GM18867 (cell line): ENCODE results near the gene CTNNAL1.
"Not testable (repeated sequence)": the region's sequence is repeated elsewhere in the genome, so short reads cannot be mapped to it uniquely, and the experiment has no call there.

Source experiments
- ATAC-seq: cut with Tn5 transposase; IDR thresholded peaks from one replicate; pipeline ENCODE4 v1.9.1; 2021; ENCODE audit warnings: mild to moderate bottlenecking, moderate library complexity; ENCODE audit not compliant: unreplicated experiment

Gene CTNNAL1

DNA sequence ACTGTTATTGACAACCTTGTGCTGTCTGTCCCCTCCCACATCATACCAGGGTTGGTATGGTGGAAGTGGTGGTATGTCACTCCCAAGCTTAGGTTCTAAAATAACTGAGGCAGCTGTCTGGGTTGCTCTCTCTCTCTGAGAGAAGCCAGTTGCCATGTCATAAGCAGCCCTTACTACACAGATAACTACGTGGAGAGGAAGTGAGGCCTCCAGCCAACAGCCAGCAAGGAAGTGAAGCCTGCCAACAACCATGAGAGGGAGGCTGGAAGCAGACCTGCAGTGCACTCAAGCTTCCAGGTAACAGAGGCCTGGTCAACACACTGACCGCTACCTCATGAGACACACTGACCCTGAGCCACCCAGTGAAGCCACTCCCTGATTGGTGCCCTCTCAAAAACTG, 18.6 kb downstream of the CTNNAL1 start:
- peak; percentile 71 for ATAC-seq

DNA sequence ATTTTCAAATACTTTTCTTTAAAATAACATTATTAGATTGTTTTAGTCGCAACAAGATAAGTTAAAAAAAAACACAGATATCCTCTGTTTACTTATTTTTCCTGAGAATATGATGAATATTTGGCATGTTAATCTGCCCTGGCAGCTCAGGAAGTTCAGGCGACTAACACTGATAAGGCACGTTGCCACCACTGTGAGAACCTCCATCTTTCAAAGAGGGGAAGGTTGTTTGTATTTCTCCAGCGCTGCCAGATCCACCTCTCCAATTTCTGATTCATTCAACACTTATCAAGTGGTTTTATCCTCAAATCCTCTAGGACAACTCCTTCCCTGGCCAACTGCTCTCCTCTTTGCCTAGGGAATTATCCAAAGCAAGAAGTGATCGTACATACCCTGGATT, 21.8 kb downstream of the CTNNAL1 start:
- ATAC-seq = no peak

DNA sequence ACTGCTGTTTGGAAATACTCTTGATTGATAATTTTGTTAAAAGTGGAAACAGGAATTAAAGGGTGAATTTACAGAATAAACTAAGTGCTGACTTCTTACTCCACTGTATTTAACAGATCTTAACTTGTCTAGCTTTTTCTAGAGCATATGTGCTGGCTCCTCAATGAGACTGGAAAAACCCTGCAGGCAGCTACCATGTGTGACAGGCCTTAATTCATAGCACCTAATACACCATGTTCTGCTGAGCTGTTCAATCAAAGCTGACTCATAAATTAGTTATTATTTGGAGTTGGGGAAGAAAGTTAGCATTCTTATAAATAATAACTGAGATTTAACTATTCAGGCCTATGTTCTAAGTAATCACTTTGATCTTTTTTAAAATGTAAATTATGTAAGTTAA, 29.4 kb downstream of the CTNNAL1 start:
- ATAC-seq = no peak

DNA sequence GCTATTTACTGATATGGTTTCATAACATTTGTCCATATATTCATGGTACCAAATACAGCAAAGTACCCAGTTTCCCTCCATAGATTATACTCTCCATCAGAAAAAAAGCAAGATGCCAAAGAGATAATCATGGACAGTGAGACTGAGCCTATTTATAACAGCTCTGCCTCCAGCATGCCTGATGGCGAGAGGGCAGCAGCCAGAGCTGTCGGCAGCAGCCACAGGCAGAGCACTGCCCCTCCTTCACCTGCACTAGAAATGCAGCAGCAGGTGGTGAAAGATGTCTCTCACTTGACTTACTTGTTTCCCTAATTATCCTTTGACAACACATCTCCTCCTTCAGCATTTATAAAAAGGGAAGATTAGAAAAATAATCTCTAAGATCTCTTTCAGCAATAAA, 32.4 kb downstream of the CTNNAL1 start:
- ATAC-seq = no peak

DNA sequence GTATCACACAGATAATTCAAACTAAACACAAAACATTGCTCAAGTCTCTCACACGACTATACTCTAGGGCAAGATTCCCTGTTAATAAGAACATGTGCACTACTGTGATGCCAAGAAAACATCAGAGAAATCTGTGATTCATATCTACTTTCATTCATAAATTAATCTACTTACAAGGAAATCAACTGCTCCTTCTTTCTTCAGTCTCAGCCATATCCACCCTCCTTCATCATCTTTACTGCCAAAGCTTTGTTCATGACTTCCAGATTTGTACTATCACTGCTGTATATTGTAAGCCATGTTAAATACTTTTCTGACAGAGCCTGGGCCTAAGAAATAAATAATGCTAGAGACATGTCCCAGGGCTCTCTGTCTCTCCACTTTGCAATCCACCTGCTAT, 35.1 kb downstream of the CTNNAL1 start:
- ATAC-seq = no peak

DNA sequence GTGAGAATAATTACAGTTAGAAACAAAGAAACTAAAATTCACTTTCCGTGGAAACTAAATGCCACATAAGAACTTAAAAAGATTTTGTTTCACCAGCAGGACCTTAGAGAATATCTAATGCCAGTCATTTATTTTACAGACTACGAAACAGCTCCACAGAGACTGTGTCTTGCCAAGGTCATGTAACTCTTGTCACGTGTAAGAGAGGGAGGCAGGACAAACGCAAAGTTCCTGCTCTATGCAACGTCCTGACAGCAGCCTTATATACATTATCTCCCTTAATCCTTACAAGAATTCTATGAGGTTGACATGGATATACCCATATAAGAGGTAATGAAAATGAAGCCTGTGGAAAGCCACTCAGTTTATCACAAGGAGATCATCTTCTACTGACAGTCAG, 39.4 kb downstream of the CTNNAL1 start:
- no peak for ATAC-seq

DNA sequence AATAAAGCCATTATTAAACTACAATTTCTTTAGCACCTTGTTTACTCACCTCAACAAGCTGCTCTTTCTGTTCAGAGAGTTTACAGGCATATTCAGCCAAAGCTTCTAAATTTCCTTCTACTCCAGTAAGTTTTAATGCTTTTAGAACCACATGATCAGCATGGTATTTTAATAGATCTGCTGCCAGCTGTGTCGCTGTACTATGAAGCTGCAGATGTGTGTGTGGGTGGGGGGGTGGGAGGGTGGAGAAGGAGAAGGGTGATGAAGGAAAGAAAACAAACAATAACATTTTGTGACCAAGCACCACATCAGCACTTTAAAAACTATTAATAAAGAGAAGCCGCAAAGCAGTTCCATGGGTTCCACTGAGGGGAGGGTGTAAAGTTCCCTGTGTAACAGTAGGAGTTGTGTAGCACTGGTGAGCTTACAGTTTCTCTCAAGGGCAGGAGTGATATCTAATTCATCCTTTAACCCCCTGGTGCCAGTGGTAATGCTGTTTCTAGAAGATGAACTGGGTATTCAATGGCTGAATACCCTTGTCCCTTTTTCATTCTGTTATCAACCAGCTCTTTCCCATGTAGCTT, 40.6 kb downstream of the CTNNAL1 start:
- no peak for ATAC-seq

DNA sequence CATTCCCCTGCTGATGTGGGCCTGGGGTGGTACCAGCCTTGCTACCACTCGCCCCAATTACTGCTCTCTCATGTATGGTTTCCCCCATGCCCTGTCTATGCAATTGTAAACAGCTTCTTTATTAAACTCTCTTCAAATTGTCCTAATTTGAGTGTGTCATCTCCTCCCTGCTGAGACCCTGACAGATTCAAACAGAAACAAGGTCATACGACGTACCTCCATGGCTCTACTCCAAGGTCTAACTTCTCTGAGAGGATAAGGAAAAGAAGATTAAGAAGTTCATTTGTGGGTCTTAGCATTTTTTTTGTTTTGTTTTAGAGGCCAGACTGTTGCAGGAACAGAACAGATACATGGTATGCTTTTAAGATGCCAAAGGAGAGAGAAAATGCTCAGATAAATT, 41.1 kb downstream of the CTNNAL1 start:
- ATAC-seq = no peak

DNA sequence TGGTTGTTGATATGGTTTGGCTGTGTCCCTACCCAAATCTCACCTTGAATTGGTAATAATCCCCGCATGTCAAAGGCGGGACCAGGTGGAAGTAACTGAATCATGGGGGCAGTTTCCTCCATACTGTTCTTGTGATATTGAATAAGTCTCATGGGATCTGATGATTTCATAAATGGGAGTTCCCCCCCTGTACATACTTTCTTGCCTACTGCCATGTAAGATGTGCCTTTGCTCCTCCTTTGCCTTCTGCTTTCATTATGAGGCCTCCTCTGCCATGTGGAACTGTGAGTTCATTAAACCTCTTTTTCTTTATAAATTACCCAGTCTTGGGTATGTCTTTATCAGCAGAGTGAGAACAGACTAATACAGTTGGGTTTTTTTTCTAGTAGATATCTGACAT, 41.9 kb downstream of the CTNNAL1 start:
- not testable (repeated sequence) for ATAC-seq

DNA sequence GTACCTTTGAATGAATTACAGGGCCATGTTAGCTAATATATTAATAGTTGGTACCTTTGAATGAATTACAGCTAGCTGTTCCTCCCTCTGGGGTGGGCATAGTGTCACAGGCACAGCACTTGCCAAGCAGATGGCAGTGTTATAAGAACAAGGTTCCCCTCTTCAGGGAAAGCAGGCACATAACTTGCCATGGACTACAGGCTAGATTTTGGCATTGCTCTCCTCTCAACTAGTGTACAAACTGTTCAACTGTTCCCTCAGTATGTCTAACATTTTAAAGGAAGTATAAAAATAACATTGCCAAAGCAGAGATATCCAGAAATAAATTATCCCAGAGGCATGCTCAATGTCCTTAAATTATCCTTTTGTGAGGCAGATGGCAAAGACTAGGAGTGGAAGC, 45.4 kb downstream of the CTNNAL1 start:
- no peak for ATAC-seq

DNA sequence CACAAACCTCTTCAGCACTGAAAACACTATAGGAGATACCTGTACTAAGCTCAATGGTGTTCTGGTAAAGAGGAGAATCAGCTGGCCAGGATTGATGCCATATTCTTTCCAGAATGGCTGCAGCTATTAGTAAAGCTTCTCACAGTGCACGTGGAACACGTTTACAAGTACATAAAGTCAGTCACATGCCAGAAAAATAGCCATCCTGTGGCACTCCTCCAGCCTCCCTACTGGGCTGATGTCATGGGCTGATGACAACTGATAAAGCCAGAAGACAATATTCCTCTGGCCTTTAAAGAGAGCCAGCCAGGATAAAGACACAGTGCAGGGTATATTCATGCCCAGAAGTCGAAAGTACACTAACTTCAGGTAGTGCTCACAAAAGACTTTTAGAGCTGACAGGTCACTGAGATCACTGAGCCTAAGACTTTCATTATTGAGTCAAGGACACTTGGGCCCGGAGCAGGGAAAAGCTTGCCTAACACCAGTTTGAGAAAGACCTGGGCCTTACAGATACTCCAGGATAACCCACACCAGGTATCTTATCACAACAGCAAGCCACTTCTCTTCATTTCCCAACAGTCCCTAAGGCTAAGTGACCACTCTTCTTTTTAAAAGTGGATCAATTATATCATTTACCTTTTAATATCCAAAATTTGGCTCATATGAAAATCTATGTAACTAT, 49.7 kb downstream of the CTNNAL1 start:
- ATAC-seq = no peak

DNA sequence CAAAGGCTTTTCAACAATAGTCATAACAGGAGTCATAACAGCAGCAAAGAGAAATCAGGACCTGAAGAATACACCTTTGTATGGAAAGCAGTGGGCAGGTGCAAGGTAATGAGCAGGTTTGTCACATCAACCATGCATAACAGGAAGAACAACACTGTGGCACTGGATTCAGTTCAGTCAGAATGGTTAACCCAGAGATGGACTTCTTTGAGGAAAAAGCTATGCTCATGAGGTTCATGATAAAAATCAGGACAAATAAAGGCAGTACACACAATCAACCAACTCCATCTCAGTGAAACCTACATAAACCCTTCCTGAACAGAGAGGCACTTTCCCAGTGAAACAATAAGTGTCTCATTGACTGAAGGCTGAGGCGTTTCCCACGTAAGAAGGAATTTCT, 52.1 kb downstream of the CTNNAL1 start:
- ATAC-seq = no peak

DNA sequence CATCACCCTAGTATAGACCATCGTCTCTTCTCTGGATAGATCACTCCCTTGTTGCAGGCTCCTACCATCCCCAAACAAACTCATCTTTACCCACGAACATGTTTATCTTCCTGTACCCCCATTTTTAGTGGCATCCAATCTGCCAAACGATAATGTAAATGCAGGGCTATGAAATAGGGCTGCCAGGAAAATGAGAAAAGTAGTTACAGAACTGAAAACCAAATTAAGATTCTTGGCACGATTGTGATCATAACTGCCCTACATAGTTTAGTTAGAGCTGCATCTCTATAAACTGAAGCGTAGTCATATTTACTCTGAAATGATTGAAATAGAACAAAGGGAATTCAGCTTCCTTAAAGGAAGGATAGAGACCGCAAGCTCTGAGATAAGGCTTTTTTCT, 53.0 kb downstream of the CTNNAL1 start:
- no peak for ATAC-seq

DNA sequence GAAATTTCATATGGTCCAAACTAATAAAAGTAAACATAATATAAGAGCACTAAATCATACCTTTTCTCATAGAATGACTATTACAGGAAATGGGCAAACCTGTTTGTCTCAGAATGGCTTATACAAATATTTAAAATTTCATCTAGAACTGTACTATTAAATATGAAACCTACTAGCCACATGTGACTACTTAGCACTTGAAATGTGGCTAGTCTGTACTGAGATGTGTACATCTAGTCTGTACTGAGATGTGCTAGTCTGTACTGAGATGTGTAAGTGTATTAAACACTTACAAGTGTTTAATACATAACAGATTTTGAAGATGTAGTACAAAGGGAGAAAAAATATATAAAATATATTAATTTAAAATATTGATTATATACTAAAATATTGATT, 56.7 kb downstream of the CTNNAL1 start:
- no peak for ATAC-seq

DNA sequence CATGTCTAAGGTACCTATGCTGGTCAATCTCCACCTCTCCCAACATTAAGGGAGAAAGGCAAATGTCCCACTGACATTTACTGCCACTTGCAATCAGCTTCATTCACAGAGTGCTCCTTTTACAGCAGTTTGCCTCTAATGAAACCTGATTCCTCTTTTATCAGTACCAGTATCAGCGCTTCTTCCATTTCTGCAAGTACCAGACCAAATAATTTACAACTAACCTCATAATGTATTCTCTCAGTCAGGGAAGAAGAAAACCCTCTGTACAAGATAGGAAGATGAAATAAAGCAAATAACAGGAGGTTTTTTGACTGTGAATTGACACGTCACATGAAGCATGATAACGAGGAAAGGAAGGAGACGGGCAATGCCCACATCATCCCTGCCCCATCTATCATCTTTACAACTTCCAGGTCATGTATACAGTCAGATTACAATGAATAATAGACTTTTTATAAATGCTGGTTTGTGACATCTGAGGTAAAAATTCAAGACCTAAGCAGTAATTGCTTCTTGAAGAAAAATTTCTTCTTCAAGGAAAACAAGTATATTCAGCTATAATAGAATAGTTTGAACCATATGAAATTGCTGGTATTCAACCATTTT, 57.2 kb downstream of the CTNNAL1 start:
- ATAC-seq = no peak

DNA sequence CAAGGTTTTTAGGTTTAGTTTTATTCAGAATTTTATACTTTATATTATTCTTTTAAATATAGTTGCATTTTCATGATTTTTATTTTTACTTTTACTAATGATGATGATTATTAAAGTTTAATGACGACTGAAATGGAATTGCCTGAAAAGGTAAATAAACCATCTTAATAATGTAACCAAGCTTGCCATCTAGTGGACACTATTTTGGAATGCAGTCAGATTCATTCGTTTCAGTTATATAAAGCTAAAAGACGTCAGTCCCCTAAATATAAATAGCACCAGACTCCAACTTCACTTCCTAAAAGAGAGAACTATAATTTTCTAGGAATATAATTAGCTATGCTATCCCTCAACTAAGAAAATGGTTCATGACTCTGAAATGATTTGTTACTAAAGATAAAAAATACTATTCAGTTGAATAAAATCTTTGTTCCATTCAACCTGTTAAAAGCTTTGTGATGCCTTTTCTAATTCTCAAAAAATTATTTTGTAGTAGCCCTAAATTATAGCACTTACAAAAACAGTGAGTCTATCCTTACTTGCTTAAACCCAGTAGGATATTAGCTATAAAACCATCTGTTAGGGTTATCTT, 59.2 kb downstream of the CTNNAL1 start:
- ATAC-seq = peak; percentile 56

DNA sequence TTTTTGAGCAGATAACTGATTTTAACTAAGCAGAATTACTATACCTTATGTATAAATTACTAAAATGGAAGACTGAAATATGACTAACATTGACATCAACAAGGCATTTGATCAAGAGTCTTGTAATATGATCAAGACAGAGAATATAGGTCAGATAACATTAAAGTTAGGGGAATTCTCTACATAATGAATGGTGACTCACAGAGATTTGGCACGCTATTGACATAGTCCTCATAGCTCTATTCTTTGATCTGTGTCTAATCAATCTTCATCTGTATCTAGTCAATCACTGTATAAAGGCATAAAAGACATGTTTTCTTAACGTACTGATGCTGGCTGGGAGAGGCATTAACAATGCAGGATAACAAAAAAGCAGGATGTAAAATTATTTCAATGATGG, 61.7 kb downstream of the CTNNAL1 start:
- ATAC-seq = no peak

DNA sequence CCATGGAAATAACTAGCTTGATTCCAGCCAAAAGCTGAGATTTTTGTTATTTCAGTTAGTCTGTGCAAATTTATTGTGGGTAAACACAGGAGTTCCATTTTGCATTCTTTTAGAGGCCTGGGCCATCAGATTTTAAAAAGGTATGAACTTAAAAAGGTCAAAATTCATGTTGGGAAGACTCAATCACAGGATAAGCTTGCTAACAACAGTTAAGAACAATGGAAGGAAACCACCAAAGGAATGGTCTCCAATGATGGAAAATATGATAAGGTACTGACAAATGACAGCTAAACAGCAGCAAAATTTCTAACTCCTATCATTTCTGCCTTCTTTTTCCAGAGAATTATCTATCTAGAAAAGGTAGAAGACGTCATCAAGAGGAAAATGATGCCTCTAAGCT, 63.1 kb downstream of the CTNNAL1 start:
- no peak for ATAC-seq

DNA sequence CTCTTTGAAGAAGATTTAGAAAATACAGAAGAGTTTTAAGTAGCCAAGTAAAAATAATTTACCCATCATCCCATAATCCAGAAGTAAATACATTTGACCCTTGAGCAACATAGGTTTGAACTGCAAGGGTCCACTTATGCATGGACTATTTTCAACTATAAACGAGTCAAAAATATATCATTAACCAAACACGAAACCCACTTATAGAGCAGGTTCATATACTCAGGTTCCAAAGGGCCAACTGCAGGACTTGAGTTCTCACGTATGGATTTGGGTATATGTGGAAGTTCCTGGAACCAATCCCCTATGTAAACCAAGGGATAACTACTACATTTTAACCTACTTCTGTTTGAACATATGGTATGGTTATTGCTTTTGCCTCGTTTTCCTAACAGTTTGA, 73.3 kb downstream of the CTNNAL1 start:
- ATAC-seq = no peak

DNA sequence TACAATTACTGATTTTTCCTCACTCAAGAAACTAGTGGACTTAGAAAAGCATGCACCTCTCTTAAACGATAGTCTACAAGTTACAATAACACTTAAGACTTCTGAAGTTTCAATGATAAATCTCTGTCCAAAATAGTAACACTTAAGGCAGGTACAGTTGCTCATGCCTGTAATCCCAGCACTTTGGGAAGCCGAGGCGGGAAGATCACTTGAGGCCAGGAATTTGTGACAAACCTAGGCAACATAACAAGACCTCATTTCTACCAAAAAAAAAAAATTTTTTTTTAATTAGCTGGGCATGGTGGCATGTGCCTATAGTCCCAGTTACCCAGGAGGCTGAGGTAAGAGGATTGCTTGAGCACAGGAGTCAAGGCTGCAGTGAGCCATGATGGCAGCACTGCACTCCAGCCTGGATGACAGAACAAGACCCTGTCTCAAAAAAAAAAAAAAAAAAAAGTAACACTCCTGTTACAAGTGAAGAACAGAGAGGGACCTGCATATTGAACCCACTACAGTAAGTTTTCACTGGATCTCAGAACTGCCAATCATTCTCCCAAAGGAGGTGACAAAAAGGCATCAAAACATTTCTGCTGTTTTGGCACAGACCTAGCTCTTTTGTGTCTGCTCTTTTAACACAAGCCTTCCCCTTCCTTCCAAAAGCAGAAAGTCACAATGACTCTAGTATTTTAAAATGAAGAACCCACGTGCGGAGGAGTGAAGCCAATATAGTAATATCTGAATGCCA, 75.6 kb downstream of the CTNNAL1 start:
- ATAC-seq = no peak

DNA sequence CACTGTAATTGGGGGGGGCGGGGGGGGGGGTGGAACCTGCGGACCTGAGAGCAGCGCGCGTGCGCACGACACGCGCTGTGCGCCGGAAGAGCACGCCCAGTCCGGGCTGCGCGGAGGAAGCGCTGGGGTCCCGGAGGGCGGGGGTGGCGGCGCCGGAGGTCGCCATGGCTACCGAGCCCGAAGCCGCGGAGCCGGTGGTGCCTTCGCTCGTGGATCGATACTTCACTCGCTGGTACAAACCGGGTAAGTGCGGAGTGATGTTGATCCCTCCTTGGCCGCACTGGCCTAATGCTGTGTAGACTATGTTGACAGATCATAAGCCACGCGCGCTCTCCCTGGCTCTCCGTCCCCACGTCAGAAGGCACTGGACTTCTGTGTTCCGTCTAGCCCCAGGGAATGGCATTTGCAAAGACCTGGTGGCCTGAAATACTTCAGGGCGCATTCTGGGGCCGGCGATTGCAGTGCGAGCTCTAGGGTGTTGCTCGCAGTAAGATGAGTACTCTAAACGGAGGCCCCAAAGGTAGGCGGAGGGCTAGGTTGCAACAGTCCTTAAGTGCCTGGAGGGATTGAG, 78.9 kb downstream of the CTNNAL1 start, which contains the start of gene ABITRAM:
TSS of gene ABITRAM (plus strand) at position 78 of the 571 bp plus-strand sequence. CDS start at position 165, 87 bp downstream.
- ATAC-seq = peak; percentile 82
